Activated CD4-positive, alpha-beta T cell treated with anti-CD3 and anti-CD28 coated beads, Interleukin-2, amount 10 ng/mL, durations not matched to agents 7 days and 5 days (primary cell): ENCODE data around the gene HAUS6. TPM values are rescaled to one million over a fixed set of nuclear protein-coding genes. Genes with fewer than 3 reads are reported as not detected.
"Not testable (repeated sequence)": the region's sequence is repeated elsewhere in the genome, so short reads cannot be mapped to it uniquely, and the experiment has no call there.

Experiments
- CTCF ChIA-PET: fragments of 350-600 bp; sonication (Branson Sonifier 250); formaldehyde crosslinking; loops from one replicate; lab custom pipeline; 2021; ENCODE audit warnings: antibody characterized with exemption; lab: Charles Lee
- POLR2A ChIA-PET: fragments of 350-600 bp; sonication (Branson Sonifier 250); formaldehyde crosslinking; loops from one replicate; lab custom pipeline; 2021; ENCODE audit warnings: antibody characterized with exemption; lab: Charles Lee
- DNase-seq: peaks from one replicate; pipeline ENCODE4 v3.0.0-alpha.2; 2020
- H3K27ac Mint-ChIP-seq: one replicate; pipeline ENCODE4 v1.8.0; 2021; ENCODE audit warnings: mild to moderate bottlenecking, moderate library complexity, mixed read lengths
- H3K27me3 Mint-ChIP-seq: one replicate; pipeline ENCODE4 v1.8.0; 2021; ENCODE audit warnings: mixed read lengths
- H3K36me3 Mint-ChIP-seq: one replicate; pipeline ENCODE4 v1.8.0; 2021; ENCODE audit warnings: low read depth, mixed read lengths
- H3K4me1 Mint-ChIP-seq: one replicate; pipeline ENCODE4 v1.8.0; 2021; ENCODE audit warnings: mixed read lengths
- H3K4me3 Mint-ChIP-seq: one replicate; pipeline ENCODE4 v1.8.0; 2021; ENCODE audit warnings: mild to moderate bottlenecking, moderate library complexity, mixed read lengths
- H3K9me3 Mint-ChIP-seq: one replicate; pipeline ENCODE4 v1.8.0; 2021; ENCODE audit warnings: mixed read lengths
- total RNA-seq, 2 experiments: library from RNA; stranded (reverse); gene quantifications; one replicate each; pipeline ENCODE4 v1.2.3, GENCODE V29; 2021

The HAUS6 gene
- total RNA-seq, 2 experiments from 2014 or later, result 25.0 to 26.2 TPM

DNA sequence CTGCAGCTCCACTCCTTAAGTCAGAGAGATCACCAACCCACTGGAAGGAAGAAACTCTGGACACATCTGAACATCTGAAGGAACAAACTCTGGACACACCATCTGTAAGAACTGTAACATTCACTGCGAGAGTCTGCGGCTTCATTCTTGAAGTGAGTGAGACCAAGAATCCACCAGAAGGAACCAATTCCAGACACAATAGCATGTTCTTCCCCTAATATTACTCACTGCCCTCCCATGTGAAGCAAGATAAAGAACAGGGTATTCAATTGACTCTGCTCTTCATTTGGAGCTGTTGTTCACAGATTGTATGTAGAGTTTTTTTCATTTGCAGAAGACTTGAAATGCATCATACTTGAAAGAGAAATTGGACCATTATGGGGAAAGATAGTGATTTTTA lies 80.5 kb downstream of the HAUS6 start:
- H3K27me3 Mint-ChIP-seq, result peaks cover 18% of the 10 kb centered on the region
- ChIA-PET POLR2A (interaction anchor here (0.6 kb wide), 1 partner anchor 52 kb away, joined by 5 read pairs; no protein-coding TSS in a partner anchor), CTCF (no interaction called here)
- no peak overlapping the region for H3K27ac Mint-ChIP-seq
- peaks cover 5% of the 10 kb centered on the region for H3K4me1 Mint-ChIP-seq
- no peak for DNase-seq
- H3K4me3 Mint-ChIP-seq, result no peak overlapping the region
- no peaks in the 10 kb centered on the region for H3K9me3 Mint-ChIP-seq
- H3K36me3 Mint-ChIP-seq, result no peaks in the 10 kb centered on the region

DNA sequence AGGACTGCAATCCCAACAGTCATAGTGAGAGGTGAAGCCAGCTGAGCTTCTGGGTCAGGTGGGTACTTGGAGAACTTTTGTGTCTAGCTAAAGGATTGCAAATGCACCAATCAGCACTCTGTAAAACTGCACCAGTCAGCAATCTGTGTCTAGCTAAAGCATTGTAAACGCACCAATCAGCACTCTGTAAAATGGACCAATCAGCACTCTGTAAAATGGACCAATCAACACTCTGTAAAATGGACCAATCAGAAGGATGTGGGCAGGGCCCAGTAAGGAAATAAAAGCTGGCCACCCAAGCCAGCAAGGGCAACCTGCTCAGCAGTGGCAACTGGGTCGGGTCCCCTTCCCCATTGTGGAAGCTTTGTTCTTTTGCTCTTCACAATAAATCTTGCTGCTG lies 81.1 kb downstream of the HAUS6 start:
- H3K4me1 Mint-ChIP-seq, H3K4me3 Mint-ChIP-seq, H3K9me3 Mint-ChIP-seq, H3K27ac Mint-ChIP-seq, H3K36me3 Mint-ChIP-seq, CTCF ChIA-PET, DNase-seq: not testable (repeated sequence)
- POLR2A ChIA-PET, result interaction anchor here (0.6 kb wide), 1 partner anchor 52 kb away, joined by 5 read pairs; no protein-coding TSS in a partner anchor
- peaks cover 18% of the 10 kb centered on the region for H3K27me3 Mint-ChIP-seq

DNA sequence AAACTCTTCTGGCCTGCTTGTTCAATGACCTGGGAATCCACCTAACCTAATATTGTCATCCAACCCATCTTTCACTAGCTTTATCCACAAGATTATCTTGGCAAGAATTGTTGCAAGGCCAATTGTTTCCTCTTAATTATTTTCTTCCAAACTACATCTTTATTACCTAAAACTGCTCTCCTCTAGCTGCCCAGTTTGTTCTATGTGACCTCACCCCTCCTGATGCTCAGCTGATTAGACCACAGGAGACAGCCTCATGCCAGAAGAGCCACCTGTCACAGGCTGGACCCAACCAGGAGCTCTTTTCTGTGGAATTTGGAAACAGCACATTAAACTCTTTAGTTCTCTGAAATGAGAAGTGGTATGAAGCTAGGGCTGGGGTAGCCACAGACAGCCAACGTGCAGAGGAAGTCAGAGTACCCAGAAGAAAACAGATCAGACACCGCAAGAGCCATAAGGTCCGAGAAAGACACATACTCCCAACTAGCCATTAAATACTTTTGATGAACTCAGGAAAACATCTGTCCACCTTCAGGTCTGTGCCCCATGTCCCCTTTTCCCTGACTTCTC lies 81.7 kb downstream of the HAUS6 start:
- Mint-ChIP-seq H3K4me1 (no peaks in the 10 kb centered on the region), H3K4me3 (no peak overlapping the region), H3K36me3 (no peaks in the 10 kb centered on the region), H3K27me3 (peaks cover 18% of the 10 kb centered on the region), H3K9me3 (no peaks in the 10 kb centered on the region), H3K27ac (no peak overlapping the region)
- ChIA-PET CTCF (interaction anchor here (0.7 kb wide), 1 partner anchor 443 kb away, joined by 3 read pairs; no protein-coding TSS in a partner anchor), POLR2A (no interaction called here)
- DNase-seq, result no peak

DNA sequence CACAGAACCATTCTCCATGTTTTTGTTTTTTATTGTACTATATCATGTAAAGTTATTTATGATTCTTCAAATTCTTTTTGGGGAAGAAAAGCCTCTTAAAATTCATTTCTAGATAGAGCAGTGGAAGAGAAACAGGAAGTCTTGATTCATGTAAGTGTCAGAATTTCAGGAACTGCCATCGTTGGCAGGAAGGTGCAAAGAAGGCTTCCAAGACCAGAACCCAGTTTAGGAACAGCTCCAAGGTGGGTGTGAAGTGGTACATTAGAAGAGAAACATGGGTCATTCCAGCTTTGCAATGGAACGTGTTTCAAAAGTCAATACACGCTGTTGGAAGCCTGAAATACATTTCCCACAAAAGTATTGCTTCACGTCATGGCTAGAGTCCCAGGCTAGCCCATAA lies 84.5 kb downstream of the HAUS6 start:
- no peak overlapping the region for H3K4me3 Mint-ChIP-seq
- H3K27ac Mint-ChIP-seq, result no peak overlapping the region
- peaks cover 6% of the 10 kb centered on the region for H3K27me3 Mint-ChIP-seq
- ChIA-PET POLR2A (no interaction called here), CTCF (interaction anchor here (0.6 to 1.9 kb wide), 3 partner anchors 9 to 447 kb away, joined by 3 to 5 read pairs (median 4); no protein-coding TSS in a partner anchor)
- H3K4me1 Mint-ChIP-seq, result no peaks in the 10 kb centered on the region
- H3K9me3 Mint-ChIP-seq, result no peaks in the 10 kb centered on the region
- DNase-seq, result no peak
- H3K36me3 Mint-ChIP-seq, result no peaks in the 10 kb centered on the region

DNA sequence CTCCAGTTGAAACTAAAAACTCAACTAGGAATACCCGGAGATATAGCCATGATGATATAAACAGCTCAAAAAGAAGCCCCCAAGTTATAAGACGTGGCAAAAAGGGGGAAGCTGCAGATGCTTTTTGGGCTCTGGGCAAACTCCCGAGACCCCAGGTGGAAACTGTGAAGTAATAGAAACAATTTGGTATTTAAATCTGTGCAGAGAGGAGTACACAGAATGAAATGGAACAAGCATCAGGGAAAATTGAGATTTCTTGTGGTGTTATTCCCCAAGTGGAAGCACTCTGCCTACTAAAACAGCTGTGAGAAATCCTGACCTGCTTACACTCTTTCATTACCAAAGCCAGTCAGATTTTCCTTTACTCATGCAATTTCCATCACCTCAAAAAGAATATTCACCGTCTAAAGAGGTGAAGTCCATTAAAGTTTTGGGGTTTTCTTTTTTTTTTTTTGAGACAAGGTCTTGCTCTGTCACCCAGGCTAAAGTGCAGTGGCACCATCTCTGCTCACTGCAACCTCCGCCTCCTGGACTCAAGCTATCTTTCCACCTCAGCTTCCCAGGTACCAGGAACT lies 93.2 kb downstream of the HAUS6 start:
- ChIA-PET CTCF (interaction anchor here (0.7 kb wide), 1 partner anchor 344 kb away, joined by 4 read pairs; no protein-coding TSS in a partner anchor), POLR2A (no interaction called here)
- Mint-ChIP-seq H3K27me3 (no peaks in the 10 kb centered on the region), H3K27ac (no peak overlapping the region), H3K9me3 (no peaks in the 10 kb centered on the region), H3K36me3 (no peaks in the 10 kb centered on the region), H3K4me3 (no peak overlapping the region), H3K4me1 (no peaks in the 10 kb centered on the region)
- no peak for DNase-seq

Other genes starting within 250 kb of the HAUS6 start
- under 1 TPM in 1 of 2 experiments, not detected in 1; 0.10 TPM for gene SAXO1, start 69.7 kb downstream of the HAUS6 start, total RNA-seq
- gene RRAGA, start 53.5 kb downstream of the HAUS6 start, total RNA-seq, result 10 to 100 TPM; 45.5 to 46.6 TPM
- gene PLIN2, start 24.6 kb upstream of the HAUS6 start, total RNA-seq, result 10 to 100 TPM; 55.4 to 60.4 TPM
- gene DENND4C, start 127.8 kb upstream of the HAUS6 start, total RNA-seq, result 10 to 100 TPM; 37.6 to 42.7 TPM